ENCODE measurements around the gene DDX24. TPM values are rescaled to one million over a fixed set of nuclear protein-coding genes. Genes with fewer than 3 reads are reported as not detected.
A peak's percentile ranks its signal among the peaks of the same experiment; 100 is the strongest.

Gene DDX24
- total and polyA plus RNA-seq, 2 donors (not counting 1 experiment from before 2014, with no cell fraction given) = 143 to 192 TPM

DNA sequence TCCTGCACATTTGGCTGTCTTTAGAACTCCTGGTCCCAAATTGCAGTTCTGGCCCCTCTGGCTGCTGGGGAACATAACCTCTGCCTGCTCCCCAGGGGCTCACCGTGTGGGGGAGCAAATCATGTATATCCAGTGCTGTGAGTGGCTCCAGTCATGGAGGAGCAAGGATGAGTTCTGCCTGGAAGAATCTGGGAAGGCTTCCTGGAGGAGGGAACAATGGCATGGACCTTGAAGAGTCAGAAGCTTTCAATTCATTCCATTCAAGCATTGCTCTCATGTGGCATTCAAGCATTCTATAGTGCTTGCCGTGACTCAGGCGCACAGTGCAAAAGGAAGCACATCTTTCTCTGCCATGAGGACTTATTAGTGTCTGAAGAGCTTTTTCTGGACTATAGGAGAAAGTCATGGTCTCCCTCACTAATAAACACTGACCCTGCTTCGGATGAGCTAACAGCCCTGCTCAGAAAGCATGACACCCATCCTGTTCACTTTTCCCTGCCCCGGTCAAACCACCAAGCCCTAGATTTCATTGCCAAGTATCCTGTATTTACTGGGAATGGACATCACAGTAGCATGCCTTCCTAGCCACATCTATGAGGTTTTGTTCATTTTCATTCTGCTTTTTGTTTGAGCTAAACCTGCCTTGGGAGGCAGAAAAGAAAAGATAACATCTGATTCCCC lies 33.0 kb upstream of the DDX24 start:
- TF ChIP-seq, protein P1, sequence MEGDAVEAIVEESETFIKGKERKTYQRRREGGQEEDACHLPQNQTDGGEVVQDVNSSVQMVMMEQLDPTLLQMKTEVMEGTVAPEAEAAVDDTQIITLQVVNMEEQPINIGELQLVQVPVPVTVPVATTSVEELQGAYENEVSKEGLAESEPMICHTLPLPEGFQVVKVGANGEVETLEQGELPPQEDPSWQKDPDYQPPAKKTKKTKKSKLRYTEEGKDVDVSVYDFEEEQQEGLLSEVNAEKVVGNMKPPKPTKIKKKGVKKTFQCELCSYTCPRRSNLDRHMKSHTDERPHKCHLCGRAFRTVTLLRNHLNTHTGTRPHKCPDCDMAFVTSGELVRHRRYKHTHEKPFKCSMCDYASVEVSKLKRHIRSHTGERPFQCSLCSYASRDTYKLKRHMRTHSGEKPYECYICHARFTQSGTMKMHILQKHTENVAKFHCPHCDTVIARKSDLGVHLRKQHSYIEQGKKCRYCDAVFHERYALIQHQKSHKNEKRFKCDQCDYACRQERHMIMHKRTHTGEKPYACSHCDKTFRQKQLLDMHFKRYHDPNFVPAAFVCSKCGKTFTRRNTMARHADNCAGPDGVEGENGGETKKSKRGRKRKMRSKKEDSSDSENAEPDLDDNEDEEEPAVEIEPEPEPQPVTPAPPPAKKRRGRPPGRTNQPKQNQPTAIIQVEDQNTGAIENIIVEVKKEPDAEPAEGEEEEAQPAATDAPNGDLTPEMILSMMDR (conservative IDR thresholded peaks at IDR 0.05 in 1 of 2, IDR thresholded peaks at IDR 0.05 in 1 of 2; ENCODE audit: low read depth in 1 of 2, low read length in 2 of 2) = no peak
- no peak for TF ChIP-seq EZH2 (IDR thresholded peaks at IDR 0.05; ENCODE audit: low read length, missing control alignments)
- H3K4me3 ChIP-seq (replicated peaks in 1 of 4; ENCODE audit: control extremely low read depth in 1 of 4, insufficient read depth in 1 of 4, low read depth in 3 of 4, low read length in 4 of 4) = no peak overlapping the region

GRCh38 chr14:94113490-94113889 lies 32.5 kb upstream of the DDX24 start:
- no peak overlapping the region for H3K27ac ChIP-seq (ENCODE audit: insufficient read depth, low read length)
- no peak overlapping the region for H3K4me3 ChIP-seq (replicated peaks in 1 of 4; ENCODE audit: control extremely low read depth in 1 of 4, insufficient read depth in 1 of 4, low read depth in 3 of 4, low read length in 4 of 4)
- H3K36me3 ChIP-seq (ENCODE audit: control insufficient read depth, insufficient read depth, low read length) = no peaks in the 10 kb centered on the region
- H3K79me2 ChIP-seq (ENCODE audit: control insufficient read depth, insufficient read depth, low read length) = no peaks in the 10 kb centered on the region
- TF ChIP-seq, protein P1 (conservative IDR thresholded peaks at IDR 0.05 in 1 of 2, IDR thresholded peaks at IDR 0.05 in 1 of 2; ENCODE audit: low read depth in 1 of 2, low read length in 2 of 2) = no peak
- TF ChIP-seq EZH2 (IDR thresholded peaks at IDR 0.05; ENCODE audit: low read length, missing control alignments) = no peak
- H3K4me2 ChIP-seq (ENCODE audit: extremely low read depth, insufficient read depth, low read length) = no peak overlapping the region
- peaks cover 3% of the 10 kb centered on the region for H3K27me3 ChIP-seq (ENCODE audit: control insufficient read depth, insufficient read depth, low read length)
- no peaks in the 10 kb centered on the region for H3K9me3 ChIP-seq (ENCODE audit: control insufficient read depth, insufficient read depth, low read depth, low read length)
- no peak overlapping the region for H2AFZ ChIP-seq (ENCODE audit: low read length)
- H4K20me1 ChIP-seq (ENCODE audit: control insufficient read depth, extremely low read depth, insufficient read depth, low read length) = no peaks in the 10 kb centered on the region
- H3K9ac ChIP-seq (ENCODE audit: insufficient read depth, low read length) = no peak overlapping the region
- no peaks in the 10 kb centered on the region for H3K4me1 ChIP-seq (ENCODE audit: control insufficient read depth, extremely low read depth, insufficient read depth, low read length)
- DNase-seq (ENCODE audit: low read depth in 2 of 2) = peak in 1 of 2 donors; percentile 66

More for the DNA sequence above, 33.0 kb upstream of the DDX24 start:
- Histone ChIP-seq H3K27me3 (ENCODE audit: control insufficient read depth, insufficient read depth, low read length) (peaks cover 3% of the 10 kb centered on the region), H3K36me3 (ENCODE audit: control insufficient read depth, insufficient read depth, low read length) (no peaks in the 10 kb centered on the region), H3K79me2 (ENCODE audit: control insufficient read depth, insufficient read depth, low read length) (no peaks in the 10 kb centered on the region), H2AFZ (ENCODE audit: low read length) (no peak overlapping the region), H3K9ac (ENCODE audit: insufficient read depth, low read length) (no peak overlapping the region), H4K20me1 (ENCODE audit: control insufficient read depth, extremely low read depth, insufficient read depth, low read length) (no peaks in the 10 kb centered on the region), H3K4me1 (ENCODE audit: control insufficient read depth, extremely low read depth, insufficient read depth, low read length) (no peaks in the 10 kb centered on the region), H3K4me2 (ENCODE audit: extremely low read depth, insufficient read depth, low read length) (no peak overlapping the region), H3K9me3 (ENCODE audit: control insufficient read depth, insufficient read depth, low read depth, low read length) (no peaks in the 10 kb centered on the region), H3K27ac (ENCODE audit: insufficient read depth, low read length) (no peak overlapping the region)
- DNase-seq (ENCODE audit: low read depth in 2 of 2) = peak; percentile 39 to 66

GRCh38 chr14:94113073-94113472 lies 32.1 kb upstream of the DDX24 start:
- no peak overlapping the region for H3K9ac ChIP-seq (ENCODE audit: insufficient read depth, low read length)

More at GRCh38 chr14:94113073-94113472, 32.1 kb upstream of the DDX24 start:
- Histone ChIP-seq H4K20me1 (ENCODE audit: control insufficient read depth, extremely low read depth, insufficient read depth, low read length) (no peaks in the 10 kb centered on the region), H3K4me3 (replicated peaks in 1 of 4; ENCODE audit: control extremely low read depth in 1 of 4, insufficient read depth in 1 of 4, low read depth in 3 of 4, low read length in 4 of 4) (no peak overlapping the region), H3K9me3 (ENCODE audit: control insufficient read depth, insufficient read depth, low read depth, low read length) (no peaks in the 10 kb centered on the region), H3K36me3 (ENCODE audit: control insufficient read depth, insufficient read depth, low read length) (no peaks in the 10 kb centered on the region), H3K4me1 (ENCODE audit: control insufficient read depth, extremely low read depth, insufficient read depth, low read length) (no peaks in the 10 kb centered on the region), H3K4me2 (ENCODE audit: extremely low read depth, insufficient read depth, low read length) (no peak overlapping the region), H3K27me3 (ENCODE audit: control insufficient read depth, insufficient read depth, low read length) (peaks cover 3% of the 10 kb centered on the region), H3K27ac (ENCODE audit: insufficient read depth, low read length) (no peak overlapping the region), H2AFZ (ENCODE audit: low read length) (no peak overlapping the region), H3K79me2 (ENCODE audit: control insufficient read depth, insufficient read depth, low read length) (no peaks in the 10 kb centered on the region)
- no peak for TF ChIP-seq EZH2 (IDR thresholded peaks at IDR 0.05; ENCODE audit: low read length, missing control alignments)
- TF ChIP-seq, protein P1 (conservative IDR thresholded peaks at IDR 0.05 in 1 of 2, IDR thresholded peaks at IDR 0.05 in 1 of 2; ENCODE audit: low read depth in 1 of 2, low read length in 2 of 2) = no peak
- no peak for DNase-seq (ENCODE audit: low read depth in 2 of 2)

Measured in fibroblast of lung (primary cell).